CMK (cell line): ENCODE data around the gene FANCF.

Experiments
- DNase-seq: peaks from one replicate; pipeline ENCODE4 v3.0.0-alpha.2; 2010; ENCODE audit warnings: low read depth

Gene FANCF

DNA sequence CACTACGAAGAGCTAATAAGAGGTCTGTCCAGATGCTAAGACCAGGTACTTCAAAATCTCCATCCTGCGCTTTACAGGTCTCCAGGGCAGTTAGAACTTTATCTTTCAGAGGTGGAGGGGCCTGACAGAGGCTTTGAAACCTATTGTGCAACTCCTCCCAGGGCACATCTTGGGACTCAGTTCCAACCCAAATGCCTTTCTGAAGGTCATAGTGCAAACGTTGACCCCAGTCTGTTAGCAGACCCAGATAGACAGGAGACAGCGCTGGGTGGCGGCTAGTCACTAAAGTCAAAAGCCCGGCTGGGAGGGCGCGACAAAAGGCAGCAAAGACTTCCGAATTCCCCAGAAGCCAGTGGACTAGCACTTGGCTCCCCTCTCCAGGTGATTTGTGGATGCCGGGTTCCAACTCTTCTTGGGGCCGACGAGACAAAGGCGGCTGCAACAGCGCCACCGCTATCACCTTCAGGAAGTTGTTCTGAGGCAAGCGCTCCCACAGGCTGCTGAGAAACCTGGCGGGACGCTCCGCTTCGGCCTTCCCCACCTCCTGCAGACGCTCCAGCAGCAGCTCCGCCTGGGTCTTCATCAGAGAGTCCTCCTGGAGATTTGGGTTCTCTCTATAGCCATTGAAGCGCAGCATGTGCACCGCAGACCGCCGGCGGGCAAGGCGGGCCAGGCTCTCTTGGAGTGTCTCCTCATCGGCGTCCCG lies 728 bp downstream of the FANCF start:
- DNase-seq, result peak; percentile 15

DNA sequence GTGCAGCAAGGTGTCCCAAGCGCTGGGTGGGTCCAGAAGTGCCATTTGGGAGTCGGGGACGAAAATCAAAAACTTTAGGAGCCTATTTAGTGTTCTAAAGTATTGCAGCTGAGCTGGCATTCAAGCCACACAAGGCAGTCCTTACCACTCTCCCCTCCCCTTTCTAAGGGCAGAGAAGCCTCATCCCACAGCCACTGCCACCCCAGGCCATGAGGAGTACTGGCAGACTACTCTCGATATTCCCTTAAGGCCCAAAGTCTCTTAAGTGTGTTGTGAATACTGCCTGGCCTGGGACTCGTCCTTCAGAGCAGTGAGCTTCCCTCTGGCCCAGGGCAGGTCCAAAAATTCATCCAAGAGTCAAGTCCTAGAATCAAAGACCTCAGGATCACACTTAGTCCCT lies 7.8 kb downstream of the FANCF start:
- no peak for DNase-seq

DNA sequence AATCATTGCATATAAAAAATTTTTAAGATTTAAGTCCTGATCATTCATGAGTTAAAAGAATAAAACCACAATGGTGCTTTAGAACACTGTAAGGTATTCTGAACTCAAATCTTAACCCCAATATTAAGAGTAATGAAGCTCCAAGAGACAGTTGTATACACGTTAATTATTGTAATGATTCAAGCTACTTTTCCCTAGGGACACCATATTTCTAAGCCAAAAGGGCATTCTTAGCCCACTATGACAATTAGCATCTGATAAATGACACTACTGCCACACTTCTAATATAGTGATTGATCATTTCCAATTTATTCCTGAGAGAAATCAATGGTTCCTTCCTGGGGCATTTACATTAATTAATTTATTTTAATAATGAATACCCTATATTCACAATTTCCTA lies 21.7 kb downstream of the FANCF start:
- no peak for DNase-seq

DNA sequence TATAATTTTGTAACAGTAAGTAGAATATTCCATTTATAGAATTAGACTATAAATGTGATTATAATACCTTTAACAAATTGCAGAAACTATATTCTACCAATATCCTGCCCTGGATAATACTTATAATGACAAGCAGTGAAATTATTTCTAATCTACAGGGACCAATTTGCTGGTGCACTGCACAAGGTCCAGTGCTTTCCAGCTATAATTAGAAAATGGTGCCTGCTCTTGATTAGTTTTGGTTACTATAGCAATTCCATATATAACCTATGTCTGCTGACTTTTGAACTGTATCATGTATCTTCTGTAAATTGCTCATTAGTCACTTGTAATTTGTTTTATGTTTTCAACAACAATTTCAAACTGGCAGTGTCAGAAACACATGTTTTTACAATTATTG lies 23.1 kb downstream of the FANCF start:
- no peak for DNase-seq

DNA sequence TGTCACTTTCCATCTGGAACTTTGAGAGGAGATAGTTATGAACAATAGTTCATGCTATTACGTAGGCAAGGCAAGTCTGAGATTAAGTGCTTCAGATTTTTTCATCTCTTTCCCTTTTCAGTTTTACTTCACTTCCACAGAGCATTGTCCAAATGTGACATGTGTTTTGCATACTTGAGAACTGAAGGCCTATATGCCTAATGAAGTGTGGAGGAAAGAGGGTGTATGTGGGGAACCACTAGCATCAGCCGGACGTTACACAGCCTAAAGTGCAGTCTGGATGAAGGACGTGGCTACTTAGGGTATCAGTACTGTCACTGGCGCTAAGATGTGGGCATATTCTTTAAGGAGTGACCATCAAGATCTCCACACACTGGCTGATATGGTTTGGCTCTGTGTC lies 26.2 kb downstream of the FANCF start:
- no peak for DNase-seq

DNA sequence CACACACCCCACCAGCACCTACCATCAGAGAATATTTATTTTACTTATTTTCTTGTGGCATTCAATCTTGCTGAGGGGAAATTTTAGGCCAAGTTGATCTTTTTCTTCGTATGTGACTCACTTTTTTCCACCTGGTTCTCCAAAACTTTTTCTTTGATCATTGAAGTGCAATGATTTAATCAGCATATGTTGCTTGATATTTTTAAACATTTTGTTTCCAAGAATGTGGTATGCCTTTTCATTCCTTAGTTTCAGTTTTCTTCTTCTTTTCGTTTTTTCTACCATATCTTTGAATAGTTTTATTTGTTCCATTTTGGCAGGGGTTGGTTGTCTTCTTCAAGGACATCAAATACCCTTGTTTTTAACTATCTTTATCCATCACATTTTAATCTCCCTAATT lies 28.6 kb downstream of the FANCF start:
- no peak for DNase-seq

DNA sequence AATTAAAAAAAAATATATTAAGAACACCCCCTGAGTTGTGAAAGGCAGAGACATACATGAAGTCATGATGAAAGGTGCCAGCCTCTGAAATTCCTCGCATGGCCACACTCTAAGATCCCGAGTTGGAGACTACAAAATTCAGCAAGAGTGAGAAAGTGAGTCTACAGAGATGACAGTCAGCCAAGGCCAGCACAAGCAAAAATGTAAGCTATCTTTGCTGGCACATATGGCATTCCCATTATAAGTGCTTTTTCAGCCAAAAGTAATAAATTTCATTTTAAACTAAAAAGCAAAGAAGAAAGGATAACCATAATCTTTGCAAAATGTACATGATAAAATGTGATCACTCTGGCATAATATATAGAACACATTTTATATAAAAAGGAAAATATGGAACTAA lies 40.6 kb downstream of the FANCF start:
- DNase-seq, result no peak

DNA sequence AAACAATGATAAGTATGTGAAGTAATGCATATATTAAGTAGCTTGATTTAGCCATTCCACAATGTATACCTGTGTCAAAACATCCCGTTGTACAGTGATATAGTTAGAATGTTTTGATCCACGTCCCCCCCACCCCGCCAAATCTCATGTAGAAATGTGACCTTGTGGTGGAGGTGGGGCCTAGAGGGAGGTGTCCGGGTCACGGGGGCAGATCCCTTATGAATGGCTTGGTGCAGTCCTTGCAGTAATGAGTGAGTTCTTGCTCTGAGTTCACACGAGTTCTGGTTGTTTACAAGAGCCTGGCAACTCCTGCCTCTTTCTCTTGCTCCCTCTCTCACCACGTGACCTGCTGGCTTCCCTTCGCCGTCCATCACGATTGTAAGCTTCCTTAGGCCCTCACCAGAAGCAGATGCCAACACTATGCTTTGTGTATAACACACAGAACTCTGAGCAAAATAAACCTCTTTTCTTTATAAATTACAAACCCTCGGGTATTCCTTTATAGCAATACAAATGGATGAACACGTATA lies 41.6 kb downstream of the FANCF start:
- DNase-seq, result no peak

DNA sequence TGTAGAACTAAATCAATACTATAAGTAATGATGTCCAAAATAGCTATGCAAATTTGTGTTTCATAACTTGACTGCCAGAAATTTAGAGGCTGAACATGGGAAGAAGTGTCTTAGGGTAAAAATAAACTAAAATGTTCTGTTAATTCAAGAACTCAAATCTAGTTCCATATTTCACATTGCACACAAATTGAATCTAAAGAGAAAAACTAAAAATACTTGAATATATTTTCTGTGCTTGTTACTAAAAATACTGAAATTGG lies 43.5 kb downstream of the FANCF start:
- no peak for DNase-seq

DNA sequence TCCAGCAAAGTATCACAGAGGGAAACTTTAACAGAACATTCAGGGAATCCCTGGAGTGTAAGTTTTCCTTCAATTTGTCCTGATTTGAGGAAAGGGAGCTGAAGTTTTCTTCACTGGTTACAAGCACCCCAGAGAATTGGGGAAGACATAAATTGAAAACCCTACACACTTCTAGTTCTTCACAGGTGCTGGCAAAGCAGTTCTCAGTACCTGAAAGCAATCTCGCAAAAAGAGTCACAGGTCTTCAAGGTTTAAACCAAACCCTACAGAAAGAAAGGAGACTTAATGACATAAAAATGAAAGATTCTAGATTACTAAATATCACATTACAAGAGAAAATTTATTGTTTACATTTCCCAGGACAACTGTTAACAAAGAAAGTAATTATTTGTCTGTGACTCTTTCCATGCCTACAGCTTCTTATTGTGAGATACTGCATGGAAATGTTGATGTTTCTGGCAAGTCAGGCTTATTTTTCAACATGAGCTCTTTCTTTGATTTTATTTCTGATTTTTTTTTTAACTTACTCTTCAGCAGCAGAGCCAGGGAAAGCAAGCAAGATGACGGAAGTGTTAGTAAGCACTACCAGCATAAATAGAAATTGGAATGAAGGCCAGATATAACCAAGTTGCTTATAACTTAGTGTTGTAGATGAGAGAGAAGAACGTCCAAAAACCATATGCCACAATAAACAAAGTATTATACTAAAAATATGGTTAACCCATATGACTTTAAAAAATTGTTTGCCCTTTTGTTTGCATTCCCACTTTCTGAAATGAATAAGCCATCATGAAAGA lies 44.1 kb downstream of the FANCF start:
- no peak for DNase-seq

DNA sequence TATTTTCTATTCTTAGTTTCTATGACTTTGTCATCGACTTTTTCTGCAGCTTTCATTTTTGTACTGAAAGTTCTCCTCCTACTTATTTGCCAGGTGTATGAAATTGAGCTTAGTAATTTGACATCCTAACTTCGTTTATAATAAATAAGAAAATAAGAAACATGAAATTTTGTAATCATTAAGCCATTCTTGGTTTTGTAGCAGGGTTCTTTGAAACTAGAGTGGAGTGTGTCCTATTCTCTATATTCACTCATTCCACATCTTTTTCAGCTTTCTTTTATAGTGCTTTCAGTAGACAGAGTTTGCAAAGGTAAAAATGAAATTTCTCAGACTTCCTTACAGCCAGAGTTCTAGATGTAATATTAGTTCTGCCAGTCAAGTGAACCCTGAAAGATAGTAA lies 47.8 kb downstream of the FANCF start:
- no peak for DNase-seq
